UCSD-AML1 (cell line): ENCODE data around the gene SLC6A20.

Experiments
- DNase-seq: peaks from one replicate; lab custom pipeline; 2025; ENCODE audit not compliant: unreplicated experiment; lab: John Stamatoyannopoulos, UW

The SLC6A20 gene

DNA sequence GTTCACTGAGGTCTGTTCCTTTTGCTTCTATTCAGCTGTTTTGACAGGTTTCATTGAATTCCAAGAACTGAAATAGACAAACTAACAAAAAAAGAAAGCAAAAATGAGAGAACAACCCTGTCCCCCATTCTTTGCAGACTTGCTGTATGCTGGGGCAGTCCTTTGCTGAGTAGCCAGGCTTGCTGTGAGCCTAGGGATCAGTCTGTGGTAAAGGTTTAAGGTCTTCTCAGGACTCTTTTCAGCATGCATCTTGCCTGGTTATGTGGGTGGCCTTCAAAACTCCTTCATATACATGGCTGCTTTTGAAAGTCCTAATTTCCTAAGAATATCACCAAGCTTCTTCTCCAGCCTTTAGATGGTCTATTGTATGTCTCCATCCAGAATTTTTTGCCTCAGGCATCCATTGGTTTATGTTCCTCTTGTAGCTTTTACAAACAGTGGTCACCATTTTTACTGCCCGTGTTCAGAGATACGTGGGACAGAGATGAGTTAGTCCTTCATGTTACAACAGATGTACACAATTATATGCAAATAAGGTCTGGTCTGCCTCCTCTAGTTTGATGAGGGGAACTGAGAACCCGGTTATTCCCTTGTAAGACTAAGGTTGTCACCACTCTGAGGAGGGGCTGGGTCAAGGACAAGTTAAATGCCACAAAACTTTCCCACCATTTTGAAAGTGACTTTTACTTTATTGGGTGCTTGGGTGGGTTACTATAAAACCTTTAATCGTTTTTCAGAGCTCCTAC lies 65.8 kb downstream of the SLC6A20 start:
- no peak for DNase-seq

DNA sequence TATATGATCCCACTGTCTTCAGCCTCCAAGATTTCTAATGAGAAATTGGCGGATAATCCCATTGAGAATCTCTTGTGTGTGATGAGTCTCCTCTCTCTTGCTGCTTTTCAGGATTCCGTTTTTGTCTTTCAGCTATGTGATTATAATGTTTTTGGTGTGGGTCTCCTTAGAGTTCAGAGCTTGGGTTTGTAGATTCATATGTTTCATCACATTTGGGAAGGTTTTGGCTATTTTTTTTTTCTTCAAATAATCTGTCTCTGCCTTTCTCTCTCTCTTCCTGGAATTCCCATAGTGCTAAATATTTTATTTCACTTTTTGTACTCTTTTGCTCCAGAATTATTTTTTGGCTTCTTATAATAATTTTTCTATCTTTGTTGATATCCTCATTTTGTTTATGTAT lies 66.7 kb downstream of the SLC6A20 start:
- DNase-seq = no peak

DNA sequence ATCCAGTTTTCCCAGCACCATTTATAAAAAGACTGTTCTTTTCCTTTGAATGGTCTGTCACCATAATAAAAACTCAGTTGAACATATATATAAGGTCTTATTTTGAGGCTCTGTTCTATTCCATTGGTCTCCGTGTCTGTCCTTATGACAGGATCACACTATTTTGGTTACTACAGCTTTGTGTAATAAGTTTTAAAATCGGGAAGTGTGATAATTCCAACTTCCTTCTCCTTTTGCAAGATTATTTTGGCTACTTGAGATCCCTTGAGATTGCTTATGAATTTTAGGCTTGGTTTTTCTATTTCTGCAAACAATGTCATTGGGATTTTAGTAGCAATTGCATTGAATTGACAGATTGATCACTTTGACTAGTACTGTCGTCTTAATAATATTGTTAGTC lies 71.4 kb downstream of the SLC6A20 start:
- DNase-seq = no peak

DNA sequence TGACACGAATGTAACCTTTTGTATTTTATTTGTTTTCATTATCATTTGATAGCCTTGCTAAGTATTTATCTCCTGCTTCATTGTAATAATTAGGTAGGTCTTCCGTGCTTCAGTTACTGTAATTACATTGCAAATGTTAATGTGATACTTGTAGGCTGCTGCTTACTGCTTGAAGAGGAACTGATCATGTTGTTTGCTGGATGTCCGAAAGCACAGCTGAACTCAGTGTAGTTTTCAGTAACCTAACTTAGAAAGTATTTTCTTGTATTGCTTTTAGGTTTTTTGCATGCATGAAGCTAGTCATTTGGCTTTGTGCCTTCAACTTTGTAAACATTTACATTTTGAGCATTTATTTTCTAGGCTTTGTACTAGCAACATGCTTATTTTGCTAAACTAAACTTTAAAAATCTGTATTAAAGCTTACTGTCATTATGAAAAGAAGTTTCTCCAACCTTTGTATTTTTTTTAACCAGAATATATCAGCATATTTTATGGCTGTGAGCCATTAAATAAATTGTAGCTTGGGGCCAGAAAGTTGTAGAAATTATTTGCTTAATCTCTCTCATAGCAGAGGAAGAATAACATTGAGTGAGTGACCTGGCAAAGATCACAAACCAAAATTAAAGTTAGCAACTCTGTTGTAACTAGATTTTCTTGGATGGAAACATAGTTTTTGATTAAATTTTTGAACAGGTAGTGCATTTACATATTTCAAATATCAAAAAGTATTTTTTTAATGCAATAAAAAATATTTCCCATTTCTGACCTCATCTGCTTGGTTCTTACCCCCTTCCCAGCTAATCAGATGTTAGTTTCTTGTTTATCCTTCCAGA lies 76.5 kb downstream of the SLC6A20 start:
- DNase-seq = no peak

DNA sequence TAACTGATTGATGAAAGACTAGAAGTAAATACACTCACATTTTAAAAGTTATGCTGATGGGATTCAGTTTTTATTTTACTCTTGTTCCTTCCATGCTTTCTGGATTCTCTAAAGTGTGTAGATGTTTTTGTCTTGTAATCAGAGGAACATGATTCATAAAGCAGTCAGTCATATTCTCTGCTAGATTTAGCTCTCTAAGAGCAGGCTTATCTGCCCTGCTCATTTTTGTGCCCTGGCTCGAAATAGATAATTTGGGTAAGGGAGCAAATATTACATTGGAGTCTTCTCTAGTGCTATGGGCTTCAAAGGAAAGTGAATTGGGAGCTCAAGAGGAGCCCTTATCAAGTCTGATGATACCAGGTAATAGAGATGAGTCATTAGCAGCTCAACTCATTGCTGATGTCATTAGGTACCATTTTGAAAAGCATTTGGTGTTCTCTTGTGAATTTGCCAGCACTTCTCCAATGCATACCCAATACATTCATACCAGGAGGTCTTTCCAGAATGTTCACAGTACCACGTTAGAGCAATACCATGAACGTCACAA lies 79.5 kb downstream of the SLC6A20 start:
- DNase-seq = no peak

DNA sequence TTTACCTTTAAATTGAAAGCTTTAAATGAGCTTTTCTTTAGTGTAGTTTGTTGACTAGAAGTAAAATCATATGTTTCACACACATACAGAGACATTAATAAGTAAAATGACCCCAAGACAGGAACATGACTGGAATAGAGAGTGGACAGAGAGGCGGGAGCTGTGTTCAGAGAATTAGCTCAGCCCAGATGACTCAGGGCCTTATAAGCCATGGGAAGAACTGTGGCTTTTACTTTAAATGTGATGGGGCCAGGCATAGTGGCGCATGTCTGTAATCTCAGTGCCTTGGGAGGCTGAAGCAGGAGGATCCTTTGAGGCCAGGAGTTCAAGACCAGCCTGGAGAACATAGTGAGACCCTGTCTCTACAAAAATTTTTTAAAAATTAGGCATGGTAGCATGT lies 80.4 kb downstream of the SLC6A20 start:
- DNase-seq = no peak

DNA sequence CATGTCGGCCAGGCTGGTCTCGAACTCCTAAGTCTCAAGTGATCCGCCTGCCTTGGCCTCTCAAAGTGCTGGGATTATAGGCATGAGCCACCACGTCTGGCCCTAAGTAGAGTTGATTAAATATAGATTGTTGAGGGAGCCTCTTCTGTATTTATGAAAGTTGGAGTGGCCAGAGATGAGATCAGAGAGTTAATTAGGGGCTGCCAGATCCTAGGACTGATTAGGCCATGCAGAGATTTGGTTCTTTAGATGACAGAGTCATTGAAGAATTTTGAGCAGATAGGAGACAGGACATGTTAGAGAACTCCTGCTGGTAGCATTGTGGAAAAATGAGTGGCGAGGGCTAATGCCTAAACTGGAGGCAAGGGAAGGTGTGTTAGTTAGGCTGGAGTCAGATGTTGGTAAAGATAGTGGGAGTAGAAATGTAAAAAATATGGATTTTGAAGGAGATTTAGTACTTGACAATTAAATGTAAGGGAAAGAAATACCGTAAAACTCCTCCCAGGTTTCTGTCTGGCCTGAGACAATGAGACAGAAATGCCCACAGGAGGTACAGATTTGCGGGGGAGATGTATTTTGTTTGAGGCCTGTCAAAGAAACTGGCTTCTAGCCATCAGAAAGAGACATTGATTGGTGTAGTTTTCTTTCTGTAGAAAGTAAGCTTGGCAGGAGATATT lies 83.8 kb downstream of the SLC6A20 start:
- DNase-seq = no peak

DNA sequence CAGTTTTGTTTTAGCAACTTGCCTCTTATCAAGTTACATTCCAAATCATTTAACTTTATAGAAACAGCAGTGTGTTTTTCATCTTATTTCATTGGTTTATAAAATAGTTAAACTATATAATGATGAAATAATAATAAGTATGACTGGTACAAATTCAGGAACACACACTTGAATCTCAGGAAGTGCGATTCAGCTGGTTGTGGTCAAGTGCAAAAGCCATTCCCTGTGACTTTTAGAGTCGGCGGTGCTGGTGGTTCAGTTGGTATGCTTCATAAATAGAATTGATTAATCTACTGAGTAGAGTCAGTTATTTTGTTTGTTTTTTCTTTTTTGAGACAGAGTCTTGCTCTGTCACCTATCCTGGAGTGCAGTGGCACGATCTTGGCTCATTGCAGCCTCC lies 84.4 kb downstream of the SLC6A20 start:
- peak; percentile 13 for DNase-seq

DNA sequence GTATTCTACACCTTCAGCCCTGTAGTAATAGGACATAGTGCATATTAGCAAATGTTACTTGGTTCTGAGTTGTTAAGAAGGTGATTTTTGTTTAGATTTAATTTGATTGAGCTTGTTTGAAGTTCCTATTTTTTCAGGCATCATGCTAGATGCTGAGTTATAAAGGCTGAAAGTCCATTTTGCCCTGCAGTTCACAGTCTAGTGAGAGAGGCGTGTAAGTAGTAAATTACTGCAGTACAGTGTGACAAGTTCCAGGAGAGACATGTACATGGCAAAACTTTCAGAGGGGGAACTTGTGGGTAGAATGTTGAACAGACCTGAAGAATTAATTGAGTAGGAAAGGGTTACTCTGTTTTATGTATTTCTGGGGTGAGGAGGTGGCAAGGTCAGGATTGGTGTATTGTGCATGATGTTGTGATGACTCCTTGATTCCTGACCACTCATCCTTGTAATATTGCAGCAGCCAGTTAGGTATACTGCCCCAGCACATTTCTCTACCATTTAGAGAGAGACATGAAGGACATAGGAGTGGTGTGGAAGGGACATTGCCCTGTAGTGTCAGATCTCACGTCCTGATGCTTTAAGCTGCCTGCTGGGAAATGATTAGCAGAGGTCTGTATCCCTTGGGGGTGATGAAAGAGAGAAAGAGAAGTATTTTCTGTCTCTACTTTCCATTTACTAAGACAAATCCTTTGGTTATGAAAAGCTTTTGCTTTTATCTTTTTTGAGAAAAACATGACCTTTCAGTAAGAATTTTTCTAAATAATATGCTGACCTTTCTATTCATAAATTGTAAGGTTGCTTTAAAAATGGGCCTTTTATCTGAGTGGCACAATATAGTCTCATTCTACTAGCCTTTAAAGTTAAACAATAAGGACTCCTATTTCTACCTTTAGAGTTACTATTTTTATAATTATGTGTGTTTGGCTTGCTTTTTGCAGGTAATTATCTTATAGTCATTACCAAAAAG lies 90.2 kb downstream of the SLC6A20 start:
- DNase-seq = no peak
